OCI-LY7 (cell line): ENCODE measurements around the gene NOL8. TPM values are rescaled to one million over a fixed set of nuclear protein-coding genes. Genes with fewer than 3 reads are reported as not detected.

Experiments used
- BruUV-seq: library from RNA; stranded (reverse); fragments of 400-500 nt; replicated peaks from 2 replicates; lab custom pipeline; 2021; lab: Mats Ljungman, UMichigan
- CTCF ChIA-PET: fragments of 300-600 bp; sonication (Branson Sonifier 250); formaldehyde crosslinking; loops from one replicate; lab custom pipeline; 2022; ENCODE audit warnings: antibody characterized with exemption; ENCODE audit not compliant: unreplicated experiment; lab: Charles Lee
- POLR2A ChIA-PET: fragments of 300-600 bp; sonication (Branson Sonifier 250); formaldehyde crosslinking; loops from one replicate; lab custom pipeline; 2022; ENCODE audit warnings: antibody characterized with exemption; lab: Charles Lee
- DNase-seq: peaks from one replicate; pipeline ENCODE4 v3.0.0-alpha.2; 2015; ENCODE audit warnings: low spot score
- H2AFZ ChIP-seq: fragments of 200-600 bp; sonication (generic), shearing (Covaris generic); 2 replicates; pipeline ENCODE4 v1.6.1; 2014; ENCODE audit warnings: mild to moderate bottlenecking, antibody characterized with exemption, low read length, moderate library complexity
- H3K27ac ChIP-seq: fragments of 200-600 bp; sonication (generic); 2 replicates; pipeline ENCODE4 v1.5.1; 2014; ENCODE audit warnings: mixed run types, low read depth, mild to moderate bottlenecking, moderate library complexity, low read length, inconsistent platforms; ENCODE audit not compliant: poor library complexity, severe bottlenecking
- H3K36me3 ChIP-seq: fragments of 200-600 bp; sonication (generic); 2 replicates; pipeline ENCODE4 v1.6.1; 2014; ENCODE audit warnings: mild to moderate bottlenecking, antibody characterized with exemption, low read length, moderate library complexity, mixed read lengths; ENCODE audit not compliant: insufficient read depth
- H3K4me1 ChIP-seq: fragments of 200-600 bp; sonication (generic); 2 replicates; pipeline ENCODE4 v1.5.1; 2014; ENCODE audit warnings: mild to moderate bottlenecking, low read length; ENCODE audit not compliant: insufficient read depth, poor library complexity, severe bottlenecking
- H3K4me2 ChIP-seq: fragments of 200-600 bp; sonication (generic); 2 replicates; pipeline ENCODE4 v1.6.1; 2014; ENCODE audit warnings: mild to moderate bottlenecking, low read length
- H3K4me3 ChIP-seq: fragments of 200-600 bp; sonication (generic); 2 replicates; pipeline ENCODE4 v1.5.1; 2014; ENCODE audit warnings: mild to moderate bottlenecking, low read depth, low read length; ENCODE audit not compliant: poor library complexity, severe bottlenecking
- H3K79me2 ChIP-seq: fragments of 200-600 bp; sonication (generic); 2 replicates; pipeline ENCODE4 v1.6.1; 2016; ENCODE audit warnings: low read depth, mild to moderate bottlenecking, low read length, moderate library complexity, mixed read lengths; ENCODE audit not compliant: insufficient read depth
- H3K9me2 ChIP-seq: fragments of 200-600 bp; sonication (generic); 2 replicates; pipeline ENCODE4 v1.6.1; 2016; ENCODE audit warnings: mild to moderate bottlenecking, low read length, mixed read lengths; ENCODE audit not compliant: insufficient read depth
- H3K9me3 ChIP-seq: fragments of 200-600 bp; sonication (generic); 2 replicates; pipeline ENCODE4 v1.6.1; 2014; ENCODE audit warnings: mild to moderate bottlenecking, mixed run types, low read length, mixed read lengths
- H4K20me1 ChIP-seq: fragments of 200-600 bp; sonication (generic); 2 replicates; pipeline ENCODE4 v1.6.1; 2014; ENCODE audit warnings: mild to moderate bottlenecking, antibody characterized with exemption, low read length, moderate library complexity, mixed read lengths; ENCODE audit not compliant: insufficient read depth
- EZH2phosphoT487 ChIP-seq: fragments of 200-600 bp; sonication (generic); IDR thresholded peaks from 2 replicates; pipeline ENCODE4 v1.6.1; 2018; ENCODE audit warnings: low read depth, borderline replicate concordance, mild to moderate bottlenecking, mixed run types, antibody characterized with exemption, low read length, moderate library complexity, mixed read lengths
- intact Hi-C: fragments of 100-400 bp; cut with micrococcal nuclease; formaldehyde crosslinking; loops from one replicate; pipeline ENCODE4 v1.10.0; 2022; ENCODE audit not compliant: unreplicated experiment
- total RNA-seq, 2 experiments: library from RNA; depleted of rRNA in 1 of 2; stranded (reverse); fragments of >200 nt in 1 of 2; shearing (Covaris generic) in 1 of 2; gene quantifications; 2 replicates each; pipeline ENCODE4 v1.2.3, GENCODE V29; 2014 to 2022
- TF ChIP-seq, protein P1 (sequence below): fragments of 200-600 bp; sonication (generic); conservative IDR thresholded peaks from 2 replicates; pipeline ENCODE4 v1.5.1; 2014; ENCODE audit warnings: mild to moderate bottlenecking, antibody characterized with exemption, low read length, moderate library complexity, mixed read lengths

Gene NOL8
- total RNA-seq, 2 experiments from 2014 or later = 29.3 to 63.6 TPM

DNA sequence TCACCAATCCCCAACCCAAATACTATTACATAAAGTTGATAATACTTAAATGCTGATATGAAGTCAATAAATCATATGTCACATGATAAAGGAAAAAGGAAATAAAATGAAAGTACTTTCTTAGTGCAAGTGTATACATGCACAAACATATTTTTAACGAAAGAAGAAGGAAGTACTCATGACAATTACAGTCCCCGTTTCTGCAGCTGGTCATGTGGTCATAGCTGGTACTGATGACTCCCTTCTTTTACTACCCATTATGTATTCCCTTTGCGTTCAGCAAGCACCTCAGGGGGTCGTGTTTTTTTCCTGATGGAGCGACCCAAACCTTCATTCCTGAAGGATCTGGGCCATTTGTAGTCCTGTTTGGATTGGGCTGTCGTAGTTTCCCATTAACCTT lies 27.9 kb upstream of the NOL8 start:
- H3K79me2 ChIP-seq = no peaks in the 10 kb centered on the region
- no peak overlapping the region for H3K27ac ChIP-seq
- no peaks in the 10 kb centered on the region for H3K4me1 ChIP-seq
- H3K9me3 ChIP-seq = peaks cover 10% of the 10 kb centered on the region; the same call in 1 of the 2 replicates
- H3K9me2 ChIP-seq = no peaks in the 10 kb centered on the region
- no peak overlapping the region for H3K4me3 ChIP-seq
- H3K36me3 ChIP-seq = peaks cover 62% of the 10 kb centered on the region
- H3K4me2 ChIP-seq = no peak overlapping the region
- no peaks in the 10 kb centered on the region for H4K20me1 ChIP-seq
- CTCF ChIA-PET = no interaction called here
- intact Hi-C loops = no loop called here
- POLR2A ChIA-PET = no interaction called here
- no peak for TF ChIP-seq EZH2phosphoT487
- no peak for DNase-seq
- no TSS peak for BruUV-seq
- no peak overlapping the region for H2AFZ ChIP-seq

DNA sequence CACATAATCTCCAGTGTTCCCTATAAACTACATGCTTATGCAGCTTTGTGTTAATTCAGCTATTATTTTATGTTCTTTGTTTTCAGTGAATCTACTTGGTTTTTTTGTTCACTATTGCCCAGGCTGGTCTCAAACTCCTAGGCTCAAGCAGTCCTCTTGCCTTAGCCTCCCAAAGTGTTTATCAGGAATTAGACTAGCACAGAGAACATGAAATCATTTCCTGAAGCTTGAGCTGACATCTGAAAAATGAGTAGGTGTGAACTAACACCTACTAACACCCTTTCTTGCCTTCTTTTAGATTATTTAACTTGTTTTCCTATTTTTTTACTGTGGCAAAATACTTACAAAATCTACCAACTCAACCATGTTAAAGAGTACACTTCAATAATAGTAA lies 25.6 kb upstream of the NOL8 start:
- DNase-seq = no peak
- Histone ChIP-seq H3K9me2 (no peaks in the 10 kb centered on the region), H3K36me3 (peaks cover 69% of the 10 kb centered on the region), H3K4me3 (no peak overlapping the region), H3K79me2 (no peaks in the 10 kb centered on the region), H3K9me3 (peaks cover under 1% of the 10 kb centered on the region; the same call in 1 of the 2 replicates), H3K4me1 (no peaks in the 10 kb centered on the region), H3K27ac (no peak overlapping the region), H3K4me2 (no peak overlapping the region), H4K20me1 (no peaks in the 10 kb centered on the region), H2AFZ (no peak overlapping the region)
- no TSS peak for BruUV-seq
- intact Hi-C loops = no loop called here
- TF ChIP-seq, protein P1, sequence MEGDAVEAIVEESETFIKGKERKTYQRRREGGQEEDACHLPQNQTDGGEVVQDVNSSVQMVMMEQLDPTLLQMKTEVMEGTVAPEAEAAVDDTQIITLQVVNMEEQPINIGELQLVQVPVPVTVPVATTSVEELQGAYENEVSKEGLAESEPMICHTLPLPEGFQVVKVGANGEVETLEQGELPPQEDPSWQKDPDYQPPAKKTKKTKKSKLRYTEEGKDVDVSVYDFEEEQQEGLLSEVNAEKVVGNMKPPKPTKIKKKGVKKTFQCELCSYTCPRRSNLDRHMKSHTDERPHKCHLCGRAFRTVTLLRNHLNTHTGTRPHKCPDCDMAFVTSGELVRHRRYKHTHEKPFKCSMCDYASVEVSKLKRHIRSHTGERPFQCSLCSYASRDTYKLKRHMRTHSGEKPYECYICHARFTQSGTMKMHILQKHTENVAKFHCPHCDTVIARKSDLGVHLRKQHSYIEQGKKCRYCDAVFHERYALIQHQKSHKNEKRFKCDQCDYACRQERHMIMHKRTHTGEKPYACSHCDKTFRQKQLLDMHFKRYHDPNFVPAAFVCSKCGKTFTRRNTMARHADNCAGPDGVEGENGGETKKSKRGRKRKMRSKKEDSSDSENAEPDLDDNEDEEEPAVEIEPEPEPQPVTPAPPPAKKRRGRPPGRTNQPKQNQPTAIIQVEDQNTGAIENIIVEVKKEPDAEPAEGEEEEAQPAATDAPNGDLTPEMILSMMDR = no peak
- TF ChIP-seq EZH2phosphoT487 = no peak
- POLR2A ChIA-PET = no interaction called here
- CTCF ChIA-PET = no interaction called here

DNA sequence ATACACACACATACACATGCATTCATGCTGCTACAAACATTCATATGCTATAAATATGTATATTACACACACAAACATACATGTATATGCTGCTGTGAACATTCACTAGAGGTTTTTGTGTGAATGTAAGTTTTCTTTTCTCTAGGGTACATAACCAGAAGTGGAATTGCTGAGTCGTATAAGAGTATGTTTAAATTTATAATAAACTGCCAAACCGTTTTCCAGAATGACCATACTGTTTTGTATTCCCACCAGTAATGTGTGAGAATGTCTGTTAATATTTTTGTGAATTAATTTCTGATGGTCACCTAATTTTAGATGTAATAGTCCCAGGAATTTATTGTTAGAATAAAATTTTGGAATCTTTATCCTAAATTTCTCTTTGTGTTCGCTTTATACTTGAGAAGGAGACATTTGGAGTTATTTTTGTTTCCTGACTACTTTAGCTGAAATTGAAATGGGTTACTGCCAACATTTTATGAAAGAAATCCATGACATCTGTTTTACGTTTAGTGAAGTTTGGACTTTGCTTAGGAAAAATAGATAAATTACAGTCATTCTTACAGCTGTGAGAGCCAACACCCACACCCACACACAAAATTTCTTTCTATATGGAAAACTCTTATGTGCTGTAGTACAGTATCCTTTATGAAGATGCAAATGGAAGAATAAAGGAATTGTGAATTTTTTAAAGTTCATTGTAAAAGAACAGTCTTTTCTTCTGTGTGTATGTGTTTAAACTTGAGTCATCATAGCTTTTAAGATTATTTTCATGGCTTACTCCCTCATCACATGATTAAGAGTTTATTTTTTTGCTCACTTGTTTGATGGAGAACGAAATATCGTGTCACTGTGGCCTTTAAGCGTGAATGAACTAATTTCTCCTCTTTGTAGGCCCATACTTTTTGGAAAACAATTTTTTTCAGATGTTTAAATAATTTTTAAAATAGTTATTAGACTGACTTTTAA lies 24.9 kb upstream of the NOL8 start:
- H3K79me2 ChIP-seq = no peaks in the 10 kb centered on the region
- no peak overlapping the region for H2AFZ ChIP-seq
- CTCF ChIA-PET = no interaction called here
- H3K36me3 ChIP-seq = peaks cover 71% of the 10 kb centered on the region
- intact Hi-C loops = no loop called here
- H3K9me3 ChIP-seq = no peaks in the 10 kb centered on the region
- POLR2A ChIA-PET = no interaction called here
- H3K9me2 ChIP-seq = no peaks in the 10 kb centered on the region
- TF ChIP-seq, protein P1 = no peak
- no peak for TF ChIP-seq EZH2phosphoT487
- no peaks in the 10 kb centered on the region for H3K4me1 ChIP-seq
- no peak overlapping the region for H3K4me2 ChIP-seq
- H3K27ac ChIP-seq = no peak overlapping the region
- DNase-seq = no peak
- H3K4me3 ChIP-seq = no peak overlapping the region
- no TSS peak for BruUV-seq
- no peaks in the 10 kb centered on the region for H4K20me1 ChIP-seq
